ENCODE measurements around the gene CHAC1. TPM values are rescaled to one million over a fixed set of nuclear protein-coding genes. Genes with fewer than 3 reads are reported as not detected.

Gene CHAC1
- total and polyA plus RNA-seq, 2 of the 13 experiments (the other 11 are each of a cell fraction or from before 2014, with no cell fraction given), result 0.44 TPM; not detected in 1

GRCh38 chr15:40930430-40931299 is 22.6 kb upstream of the CHAC1 start:
- Histone ChIP-seq H3K36me3 (replicated peaks in 1 of 2; ENCODE audit: control insufficient read depth in 1 of 2, insufficient read depth in 2 of 2, low read length in 2 of 2) (no peaks in the 10 kb centered on the region), H3K4me2 (ENCODE audit: low read depth, low read length) (peak overlapping the region; percentile 82), H3K27me3 (ENCODE audit: control insufficient read depth in 1 of 2, insufficient read depth in 2 of 2, low read length in 2 of 2) (peaks cover 9 to 58% of the 10 kb centered on the region in 2 experiments), H3K4me3 (replicated peaks in 1 of 3; ENCODE audit: insufficient read depth in 1 of 3, low read depth in 2 of 3, low read length in 3 of 3) (peak overlapping the region; percentile 49 to 72 (median 54)), H3K4me1 (ENCODE audit: insufficient read depth, low read length) (peaks cover 98% of the 10 kb centered on the region), H4K20me1 (ENCODE audit: insufficient read depth, low read length) (no peaks in the 10 kb centered on the region), H3K9me3 (ENCODE audit: low read length) (no peaks in the 10 kb centered on the region), H3K9ac (ENCODE audit: insufficient read depth, low read depth, low read length) (no peak overlapping the region), H3K27ac (ENCODE audit: extremely low read length, insufficient read depth, low read length) (no peak overlapping the region), H2AFZ (ENCODE audit: low read length) (no peak overlapping the region), H3K79me2 (ENCODE audit: insufficient read depth, low read length) (no peaks in the 10 kb centered on the region)
- ATAC-seq, result peak; percentile 7
- DNase-seq (ENCODE audit: low spot score), result peak; percentile 47
- BruUV-seq (replicated peaks), result no TSS peak
- intact Hi-C loops (cut with micrococcal nuclease; ENCODE audit: unreplicated experiment), result no loop called here
- 3% methylated on average over 17 of the region's 46 CpGs for WGBS (ENCODE audit: low lambda C conversion rate)
- FAIRE-seq, result no peak
- POLR2A ChIA-PET, result interaction anchor here (0.9 to 2.6 kb wide), 4 partner anchors 10 to 21 kb away, joined by 4 to 6 read pairs (median 4); no protein-coding TSS in a partner anchor
- CTCF ChIA-PET (ENCODE audit: low intra/inter-chr PET ratio, low total read pairs), result interaction anchor here (0.8 to 1.0 kb wide), 2 partner anchors 27 to 92 kb away, joined by 3 read pairs; no protein-coding TSS in a partner anchor
- in situ Hi-C loops (cut with HindIII; ENCODE audit: extremely low pct_ligation_motif_present, low pct_unique_long_range_greater_than_20kb), result no loop called here
- TF ChIP-seq, protein P1, sequence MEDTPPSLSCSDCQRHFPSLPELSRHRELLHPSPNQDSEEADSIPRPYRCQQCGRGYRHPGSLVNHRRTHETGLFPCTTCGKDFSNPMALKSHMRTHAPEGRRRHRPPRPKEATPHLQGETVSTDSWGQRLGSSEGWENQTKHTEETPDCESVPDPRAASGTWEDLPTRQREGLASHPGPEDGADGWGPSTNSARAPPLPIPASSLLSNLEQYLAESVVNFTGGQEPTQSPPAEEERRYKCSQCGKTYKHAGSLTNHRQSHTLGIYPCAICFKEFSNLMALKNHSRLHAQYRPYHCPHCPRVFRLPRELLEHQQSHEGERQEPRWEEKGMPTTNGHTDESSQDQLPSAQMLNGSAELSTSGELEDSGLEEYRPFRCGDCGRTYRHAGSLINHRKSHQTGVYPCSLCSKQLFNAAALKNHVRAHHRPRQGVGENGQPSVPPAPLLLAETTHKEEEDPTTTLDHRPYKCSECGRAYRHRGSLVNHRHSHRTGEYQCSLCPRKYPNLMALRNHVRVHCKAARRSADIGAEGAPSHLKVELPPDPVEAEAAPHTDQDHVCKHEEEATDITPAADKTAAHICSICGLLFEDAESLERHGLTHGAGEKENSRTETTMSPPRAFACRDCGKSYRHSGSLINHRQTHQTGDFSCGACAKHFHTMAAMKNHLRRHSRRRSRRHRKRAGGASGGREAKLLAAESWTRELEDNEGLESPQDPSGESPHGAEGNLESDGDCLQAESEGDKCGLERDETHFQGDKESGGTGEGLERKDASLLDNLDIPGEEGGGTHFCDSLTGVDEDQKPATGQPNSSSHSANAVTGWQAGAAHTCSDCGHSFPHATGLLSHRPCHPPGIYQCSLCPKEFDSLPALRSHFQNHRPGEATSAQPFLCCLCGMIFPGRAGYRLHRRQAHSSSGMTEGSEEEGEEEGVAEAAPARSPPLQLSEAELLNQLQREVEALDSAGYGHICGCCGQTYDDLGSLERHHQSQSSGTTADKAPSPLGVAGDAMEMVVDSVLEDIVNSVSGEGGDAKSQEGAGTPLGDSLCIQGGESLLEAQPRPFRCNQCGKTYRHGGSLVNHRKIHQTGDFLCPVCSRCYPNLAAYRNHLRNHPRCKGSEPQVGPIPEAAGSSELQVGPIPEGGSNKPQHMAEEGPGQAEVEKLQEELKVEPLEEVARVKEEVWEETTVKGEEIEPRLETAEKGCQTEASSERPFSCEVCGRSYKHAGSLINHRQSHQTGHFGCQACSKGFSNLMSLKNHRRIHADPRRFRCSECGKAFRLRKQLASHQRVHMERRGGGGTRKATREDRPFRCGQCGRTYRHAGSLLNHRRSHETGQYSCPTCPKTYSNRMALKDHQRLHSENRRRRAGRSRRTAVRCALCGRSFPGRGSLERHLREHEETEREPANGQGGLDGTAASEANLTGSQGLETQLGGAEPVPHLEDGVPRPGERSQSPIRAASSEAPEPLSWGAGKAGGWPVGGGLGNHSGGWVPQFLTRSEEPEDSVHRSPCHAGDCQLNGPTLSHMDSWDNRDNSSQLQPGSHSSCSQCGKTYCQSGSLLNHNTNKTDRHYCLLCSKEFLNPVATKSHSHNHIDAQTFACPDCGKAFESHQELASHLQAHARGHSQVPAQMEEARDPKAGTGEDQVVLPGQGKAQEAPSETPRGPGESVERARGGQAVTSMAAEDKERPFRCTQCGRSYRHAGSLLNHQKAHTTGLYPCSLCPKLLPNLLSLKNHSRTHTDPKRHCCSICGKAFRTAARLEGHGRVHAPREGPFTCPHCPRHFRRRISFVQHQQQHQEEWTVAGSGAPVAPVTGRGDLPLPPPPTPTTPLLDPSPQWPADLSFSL (CRISPR knock-in tag; IDR thresholded peaks at IDR 0.05), result no peak
- TF ChIP-seq ZFP1 (CRISPR knock-in tag; IDR thresholded peaks at IDR 0.05), result no peak
- no peak for TF ChIP-seq ZNF598 (CRISPR knock-in tag; IDR thresholded peaks at IDR 0.05; ENCODE audit: borderline replicate concordance)
- peak; percentile 69; the same call in 1 of the 2 replicates for TF ChIP-seq HNRNPL (IDR thresholded peaks at IDR 0.05; ENCODE audit: low read depth, low read length)
- TF ChIP-seq ZNF101 (CRISPR knock-in tag; IDR thresholded peaks at IDR 0.05; ENCODE audit: borderline replicate concordance, low read depth), result no peak
- no peak for TF ChIP-seq TEF (CRISPR knock-in tag; IDR thresholded peaks at IDR 0.05)
- peak; percentile 35; the same call in 1 of the 2 replicates for TF ChIP-seq REPIN1 (CRISPR knock-in tag; IDR thresholded peaks at IDR 0.05; ENCODE audit: borderline replicate concordance, low read depth)
- no peak for TF ChIP-seq XBP1 (CRISPR knock-in tag; IDR thresholded peaks at IDR 0.05)
- TF ChIP-seq NFRKB (IDR thresholded peaks at IDR 0.05), result no peak
- TF ChIP-seq YY1 (IDR thresholded peaks at IDR 0.05; ENCODE audit: insufficient read depth, insufficient replicate concordance, low read depth, low read length), result peak; percentile 39
- TF ChIP-seq ZSCAN5A (CRISPR knock-in tag; IDR thresholded peaks at IDR 0.05; ENCODE audit: borderline replicate concordance), result no peak
- TF ChIP-seq EEA1 (CRISPR knock-in tag; IDR thresholded peaks at IDR 0.05; ENCODE audit: borderline replicate concordance), result no peak
- TF ChIP-seq ZNF292 (CRISPR knock-in tag; IDR thresholded peaks at IDR 0.05; ENCODE audit: borderline replicate concordance, low read depth), result peak; percentile 60; the same call in 1 of the 2 replicates
- no peak for TF ChIP-seq NFE2L2 (IDR thresholded peaks at IDR 0.05; ENCODE audit: low read length)
- TF ChIP-seq TAF15 (IDR thresholded peaks at IDR 0.05; ENCODE audit: low read depth, low read length, poor library complexity, severe bottlenecking), result no peak
